Hepatocyte (in vitro differentiated cells): Measurements from ENCODE around the gene RNLS. TPM values are rescaled to one million over a fixed set of nuclear protein-coding genes. Genes with fewer than 3 reads are reported as not detected.

Source experiments
- DNase-seq: peaks from one replicate; pipeline ENCODE4 v3.0.0-alpha.2; 2016; ENCODE audit warnings: low spot score
- H2AFZ ChIP-seq: fragments of 200-600 bp; sonication (generic); 2 replicates; pipeline ENCODE4 v1.6.0; 2016; ENCODE audit warnings: antibody characterized with exemption, mild to moderate bottlenecking
- H3K27ac ChIP-seq: fragments of 200-600 bp; sonication (generic); 2 replicates; pipeline ENCODE4 v1.5.1; 2016; ENCODE audit warnings: mild to moderate bottlenecking
- H3K27me3 ChIP-seq: fragments of 200-600 bp; sonication (generic); 2 replicates; pipeline ENCODE4 v1.6.1; 2016
- H3K36me3 ChIP-seq: fragments of 200-600 bp; sonication (generic); replicated peaks from 2 replicates; pipeline ENCODE4 v1.5.1; 2016; ENCODE audit warnings: low read depth; ENCODE audit not compliant: insufficient read depth
- H3K4me1 ChIP-seq: fragments of 200-600 bp; sonication (generic); 2 replicates; pipeline ENCODE4 v1.5.1; 2016; ENCODE audit warnings: mild to moderate bottlenecking, moderate library complexity; ENCODE audit not compliant: insufficient read depth
- H3K4me2 ChIP-seq: fragments of 200-600 bp; sonication (generic); 2 replicates; pipeline ENCODE4 v1.6.0; 2016
- H3K4me3 ChIP-seq: fragments of 200-600 bp; sonication (generic); 2 replicates; pipeline ENCODE4 v1.5.1; 2016; ENCODE audit warnings: mild to moderate bottlenecking
- H3K79me2 ChIP-seq: fragments of 200-600 bp; sonication (generic); 2 replicates; pipeline ENCODE4 v1.6.0; 2017; ENCODE audit warnings: mild to moderate bottlenecking
- H3K9me2 ChIP-seq: fragments of 200-600 bp; sonication (generic); replicated peaks from 2 replicates; pipeline ENCODE4 v1.6.0; 2017; ENCODE audit warnings: mild to moderate bottlenecking; ENCODE audit not compliant: insufficient read depth
- H3K9me3 ChIP-seq: fragments of 200-600 bp; sonication (generic); 2 replicates; pipeline ENCODE4 v1.5.1; 2016; ENCODE audit warnings: low read depth, mild to moderate bottlenecking
- H4K20me1 ChIP-seq: fragments of 200-600 bp; sonication (generic); 2 replicates; pipeline ENCODE4 v1.6.0; 2016; ENCODE audit warnings: mild to moderate bottlenecking; ENCODE audit not compliant: insufficient read depth, poor library complexity, severe bottlenecking
- EZH2 ChIP-seq: fragments of 200-600 bp; sonication (generic); IDR thresholded peaks from 2 replicates; pipeline ENCODE4 v1.6.1; 2016; ENCODE audit warnings: antibody characterized with exemption, mild to moderate bottlenecking, borderline replicate concordance
- EZH2phosphoT487 ChIP-seq: fragments of 200-600 bp; sonication (generic); IDR thresholded peaks from one replicate; pipeline ENCODE4 v1.6.1; 2018; ENCODE audit warnings: antibody characterized with exemption, mild to moderate bottlenecking, low read depth, moderate library complexity; ENCODE audit not compliant: unreplicated experiment, severe bottlenecking
- WGBS: methylation state at CpG from one replicate; pipeline ENCODE4 v1.1.6; 2016; ENCODE audit warnings: low lambda C conversion rate; ENCODE audit errors: missing lambda C conversion rate; 5-methylcytosine and 5-hydroxymethylcytosine counted together
- polyA plus RNA-seq: library from polyadenylated mRNA; unstranded; fragments of >200 nt; fragmentation: Nextera tagmentation; extraction: Ambion mirVana; gene quantifications from 2 replicates; pipeline ENCODE4 v1.2.1, GENCODE V29; 2016
- total RNA-seq: library from RNA; depleted of rRNA; stranded (reverse); fragments of >200 nt; gene quantifications from 2 replicates; pipeline ENCODE4 v1.2.3, GENCODE V29; 2014
- TF ChIP-seq, protein P1 (sequence below): fragments of 200-600 bp; sonication (generic); IDR thresholded peaks from 2 replicates; pipeline ENCODE4 v1.5.1; 2016; ENCODE audit warnings: antibody characterized with exemption, mild to moderate bottlenecking; ENCODE audit not compliant: poor library complexity

RNLS gene
- total and polyA plus RNA-seq, 2 experiments from 2014 or later, result 12.8 to 14.9 TPM

DNA sequence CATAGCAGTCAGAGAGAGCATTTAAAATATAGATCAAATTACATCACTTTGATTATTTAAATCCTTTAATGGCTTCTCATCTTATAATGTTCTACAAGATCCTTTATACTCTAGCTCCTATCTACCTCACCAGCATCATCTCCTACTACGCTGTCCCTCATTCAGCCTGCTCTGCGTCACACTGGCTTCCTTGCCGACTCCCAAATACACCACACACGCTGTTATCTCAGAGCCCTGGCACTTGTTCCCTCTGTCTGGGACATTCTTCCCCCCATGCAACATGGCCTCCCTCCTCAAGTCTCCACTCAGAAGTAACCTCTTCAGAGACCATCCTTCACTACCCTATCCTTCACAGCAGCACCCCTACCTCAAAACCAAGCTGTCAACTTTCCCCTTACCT lies 46.7 kb downstream of the RNLS start:
- WGBS, result 85% methylated on average over 4 of the region's 4 CpGs
- H3K4me3 ChIP-seq, result no peak overlapping the region
- no peaks in the 10 kb centered on the region for H3K9me2 ChIP-seq
- TF ChIP-seq EZH2 (no peak), EZH2phosphoT487 (no peak)
- TF ChIP-seq, protein P1, sequence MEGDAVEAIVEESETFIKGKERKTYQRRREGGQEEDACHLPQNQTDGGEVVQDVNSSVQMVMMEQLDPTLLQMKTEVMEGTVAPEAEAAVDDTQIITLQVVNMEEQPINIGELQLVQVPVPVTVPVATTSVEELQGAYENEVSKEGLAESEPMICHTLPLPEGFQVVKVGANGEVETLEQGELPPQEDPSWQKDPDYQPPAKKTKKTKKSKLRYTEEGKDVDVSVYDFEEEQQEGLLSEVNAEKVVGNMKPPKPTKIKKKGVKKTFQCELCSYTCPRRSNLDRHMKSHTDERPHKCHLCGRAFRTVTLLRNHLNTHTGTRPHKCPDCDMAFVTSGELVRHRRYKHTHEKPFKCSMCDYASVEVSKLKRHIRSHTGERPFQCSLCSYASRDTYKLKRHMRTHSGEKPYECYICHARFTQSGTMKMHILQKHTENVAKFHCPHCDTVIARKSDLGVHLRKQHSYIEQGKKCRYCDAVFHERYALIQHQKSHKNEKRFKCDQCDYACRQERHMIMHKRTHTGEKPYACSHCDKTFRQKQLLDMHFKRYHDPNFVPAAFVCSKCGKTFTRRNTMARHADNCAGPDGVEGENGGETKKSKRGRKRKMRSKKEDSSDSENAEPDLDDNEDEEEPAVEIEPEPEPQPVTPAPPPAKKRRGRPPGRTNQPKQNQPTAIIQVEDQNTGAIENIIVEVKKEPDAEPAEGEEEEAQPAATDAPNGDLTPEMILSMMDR, result no peak
- DNase-seq, result no peak
- no peaks in the 10 kb centered on the region for H4K20me1 ChIP-seq
- no peaks in the 10 kb centered on the region for H3K27me3 ChIP-seq
- no peaks in the 10 kb centered on the region for H3K36me3 ChIP-seq
- H3K4me2 ChIP-seq, result no peak overlapping the region
- H3K27ac ChIP-seq, result no peak overlapping the region
- H3K79me2 ChIP-seq, result no peaks in the 10 kb centered on the region
- H3K9me3 ChIP-seq, result no peaks in the 10 kb centered on the region
- H3K4me1 ChIP-seq, result no peaks in the 10 kb centered on the region
- no peak overlapping the region for H2AFZ ChIP-seq

DNA sequence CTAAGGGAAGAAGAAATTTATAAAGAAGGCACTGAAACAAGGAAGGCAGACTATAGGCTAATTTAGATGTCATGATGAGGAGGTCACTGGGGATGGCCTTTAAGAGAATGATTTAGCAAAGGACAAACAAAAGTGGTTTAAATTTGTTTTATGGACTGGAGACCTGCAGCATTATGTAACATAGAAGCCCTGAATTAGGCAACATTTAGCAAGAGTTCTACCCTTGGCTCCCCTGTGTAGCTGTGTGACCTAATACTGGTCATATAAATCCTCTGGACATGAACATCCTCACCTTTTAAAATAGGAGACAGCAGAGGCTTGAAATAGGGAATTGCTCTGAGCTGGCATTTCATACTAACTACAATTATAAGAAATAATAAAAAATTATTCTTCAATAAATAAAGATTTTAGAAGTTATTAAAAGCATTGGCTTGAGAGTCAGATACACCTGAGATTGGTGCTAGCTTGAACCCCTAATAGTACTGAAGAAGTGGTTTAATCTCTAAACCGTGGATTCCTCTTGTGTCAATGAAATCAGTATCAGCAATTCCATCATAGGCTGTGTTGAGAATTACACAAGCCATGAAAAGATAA lies 48.9 kb downstream of the RNLS start:
- Histone ChIP-seq H3K4me1 (no peaks in the 10 kb centered on the region), H4K20me1 (no peaks in the 10 kb centered on the region), H3K79me2 (no peaks in the 10 kb centered on the region), H3K9me3 (no peaks in the 10 kb centered on the region), H3K9me2 (no peaks in the 10 kb centered on the region), H3K4me3 (no peak overlapping the region), H3K36me3 (no peaks in the 10 kb centered on the region), H3K27ac (no peak overlapping the region), H3K27me3 (no peaks in the 10 kb centered on the region), H3K4me2 (no peak overlapping the region), H2AFZ (no peak overlapping the region)
- TF ChIP-seq, protein P1, result no peak
- TF ChIP-seq EZH2, result no peak
- no peak for TF ChIP-seq EZH2phosphoT487
- DNase-seq, result no peak
- 73% methylated on average over 1 of the region's 1 CpG for WGBS

DNA sequence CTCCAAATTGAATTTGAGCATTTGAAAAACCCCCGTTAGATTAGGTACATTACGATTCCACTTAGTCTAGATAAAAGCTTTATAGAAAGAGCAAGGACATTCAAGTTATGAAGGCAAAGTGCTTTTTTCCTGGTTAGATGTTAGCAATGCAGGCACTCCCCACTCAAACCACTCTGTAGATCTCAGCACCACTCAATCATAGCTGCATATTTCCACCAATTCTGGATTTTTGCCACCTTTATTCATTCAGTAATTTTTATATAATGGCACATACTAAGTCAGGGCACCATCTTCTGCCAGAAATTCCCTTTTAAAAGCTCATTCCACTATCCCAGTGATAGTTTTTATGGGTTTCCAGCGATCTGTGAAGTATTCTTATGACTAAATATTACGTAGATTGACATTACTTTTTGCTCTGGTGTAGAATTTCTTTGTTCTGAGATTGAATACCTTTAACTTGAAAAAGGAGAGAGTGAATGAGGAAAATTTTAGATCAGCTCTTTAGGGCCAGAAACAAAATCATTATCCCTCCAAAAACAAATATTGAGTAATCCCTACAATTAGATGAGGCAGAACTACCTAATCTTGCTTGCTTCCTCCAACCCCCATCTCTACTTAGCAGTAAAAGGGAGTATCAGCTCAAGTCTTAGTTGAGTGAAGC lies 51.6 kb downstream of the RNLS start:
- H3K36me3 ChIP-seq, result no peaks in the 10 kb centered on the region
- no peak for DNase-seq
- no peak overlapping the region for H3K27ac ChIP-seq

More for the DNA sequence above, 51.6 kb downstream of the RNLS start:
- WGBS, result 71% methylated on average over 4 of the region's 4 CpGs
- no peaks in the 10 kb centered on the region for H3K9me3 ChIP-seq
- no peak overlapping the region for H3K4me2 ChIP-seq
- TF ChIP-seq, protein P1, result no peak
- TF ChIP-seq EZH2 (no peak), EZH2phosphoT487 (no peak)
- H3K27me3 ChIP-seq, result no peaks in the 10 kb centered on the region
- H3K4me3 ChIP-seq, result no peak overlapping the region
- no peaks in the 10 kb centered on the region for H4K20me1 ChIP-seq
- no peaks in the 10 kb centered on the region for H3K4me1 ChIP-seq
- no peak overlapping the region for H2AFZ ChIP-seq
- no peaks in the 10 kb centered on the region for H3K79me2 ChIP-seq
- no peaks in the 10 kb centered on the region for H3K9me2 ChIP-seq
